Measurements from ENCODE around the gene H2BW2.

DNA sequence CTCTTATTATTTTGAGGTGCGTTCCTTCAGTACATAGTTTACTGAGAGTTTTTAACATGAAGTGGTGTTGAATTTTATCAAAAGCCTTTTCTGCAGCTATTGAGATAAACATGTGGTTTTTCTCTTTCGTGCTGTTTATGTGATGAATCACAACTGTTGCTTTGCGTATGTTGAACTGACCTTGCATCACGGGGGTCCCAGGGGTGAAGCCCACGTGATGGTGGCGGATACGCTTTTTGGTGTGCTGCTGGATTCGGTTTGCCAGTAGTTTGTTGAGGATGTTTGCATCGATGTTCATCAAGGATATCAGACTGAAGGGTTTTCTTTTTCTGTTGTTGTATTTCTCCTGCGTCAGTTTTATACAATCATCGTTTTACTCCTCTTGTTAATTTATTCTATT lies 21.6 kb upstream of the H2BW2 start:
- TF ChIP-seq CTCF (conservative IDR thresholded peaks at IDR 0.05) = no peak
- no peak for TF ChIP-seq EZH2 (IDR thresholded peaks at IDR 0.05; ENCODE audit: low read depth)
